HG03108 (cell line): Measurements from ENCODE around the gene OR13C4.
"Not testable (repeated sequence)": the region's sequence is repeated elsewhere in the genome, so short reads cannot be mapped to it uniquely, and the experiment has no call there.

Source experiments
- ATAC-seq: cut with Tn5 transposase; IDR thresholded peaks from one replicate; pipeline ENCODE4 v1.9.1; 2021; ENCODE audit warnings: moderate library complexity; ENCODE audit not compliant: unreplicated experiment

Gene OR13C4

DNA sequence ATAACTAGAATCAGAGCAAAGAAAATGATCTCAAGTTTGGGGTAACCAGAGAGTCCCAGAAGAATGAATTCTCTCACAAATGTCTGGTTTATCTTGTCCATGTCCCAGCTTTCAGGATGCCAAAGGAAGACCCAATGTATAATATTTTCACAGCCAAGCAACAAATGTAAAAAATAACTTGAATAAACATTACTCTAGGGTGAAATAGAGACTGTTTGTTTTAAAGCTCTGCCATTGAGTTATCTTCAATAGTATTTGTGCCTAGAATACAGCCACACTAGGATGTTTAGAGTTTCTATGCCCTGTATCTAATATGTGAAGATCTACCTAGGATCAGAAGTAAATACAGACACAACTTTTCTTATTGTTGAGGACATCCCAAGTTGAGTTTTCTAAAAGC lies at the start of gene OR13C4:
Gene OR13C4, minus strand, starts transcription at position 101 of the 400 bp plus-strand sequence. Its CDS starts 0 bp downstream, at position 101.
- no peak for ATAC-seq

DNA sequence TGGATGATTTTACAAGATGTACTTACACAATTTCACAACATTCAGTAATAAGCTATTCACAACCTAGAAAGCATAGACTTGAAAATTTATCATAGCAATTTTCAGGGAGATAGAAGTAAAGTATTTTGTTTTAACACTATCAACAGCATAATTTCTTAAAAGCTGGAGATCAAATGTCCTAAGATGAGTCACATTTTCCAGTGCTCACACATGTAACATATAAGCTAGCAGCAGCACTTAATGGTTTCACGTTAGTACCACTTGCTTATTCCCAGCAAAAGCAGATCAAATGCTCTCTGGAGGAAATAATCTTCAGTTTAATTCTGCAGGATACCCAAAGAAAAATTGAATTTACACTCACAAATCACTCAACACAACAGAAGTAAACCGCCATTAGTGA lies 48.4 kb upstream of the OR13C4 start:
- no peak for ATAC-seq

DNA sequence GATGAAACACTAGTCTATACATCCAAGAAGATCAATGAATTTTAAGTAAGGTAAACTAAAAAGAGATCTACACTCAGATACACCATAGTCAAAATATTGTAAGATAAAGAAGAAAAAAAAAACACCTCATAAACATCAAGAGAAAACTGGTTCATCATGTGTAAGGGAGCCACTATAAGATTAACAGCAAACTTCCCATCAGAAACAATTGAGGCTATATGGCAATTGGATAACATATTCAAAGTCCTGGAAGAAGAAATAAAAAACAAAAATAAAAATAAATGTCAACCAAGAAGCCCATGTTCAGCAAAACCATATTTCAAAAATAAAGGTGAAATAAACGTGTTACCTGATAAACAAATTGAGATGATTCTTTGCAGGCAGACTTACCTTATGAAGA lies 45.6 kb upstream of the OR13C4 start:
- ATAC-seq: no peak

DNA sequence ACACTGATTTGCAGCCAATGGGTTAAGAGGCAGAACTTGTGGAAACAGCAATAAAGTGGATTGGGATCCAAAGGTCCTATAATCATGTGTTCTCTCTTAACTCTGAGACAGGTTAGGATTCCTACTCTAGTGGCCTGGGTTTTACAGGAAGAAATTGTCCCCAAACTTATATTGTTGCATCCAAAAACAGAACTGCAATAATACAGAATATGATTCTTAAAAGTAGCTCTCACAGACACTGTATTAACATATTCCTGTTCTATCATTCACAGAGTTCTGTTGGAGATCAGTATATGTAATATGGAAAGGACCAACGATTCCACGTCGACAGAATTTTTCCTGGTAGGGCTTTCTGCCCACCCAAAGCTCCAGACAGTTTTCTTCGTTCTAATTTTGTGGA lies 41.9 kb upstream of the OR13C4 start, which contains the start of gene OR13C8:
Gene OR13C8, plus strand, starts transcription at position 301 of the 400 bp plus-strand sequence. Its CDS starts 0 bp downstream, at position 301.
- ATAC-seq: no peak

DNA sequence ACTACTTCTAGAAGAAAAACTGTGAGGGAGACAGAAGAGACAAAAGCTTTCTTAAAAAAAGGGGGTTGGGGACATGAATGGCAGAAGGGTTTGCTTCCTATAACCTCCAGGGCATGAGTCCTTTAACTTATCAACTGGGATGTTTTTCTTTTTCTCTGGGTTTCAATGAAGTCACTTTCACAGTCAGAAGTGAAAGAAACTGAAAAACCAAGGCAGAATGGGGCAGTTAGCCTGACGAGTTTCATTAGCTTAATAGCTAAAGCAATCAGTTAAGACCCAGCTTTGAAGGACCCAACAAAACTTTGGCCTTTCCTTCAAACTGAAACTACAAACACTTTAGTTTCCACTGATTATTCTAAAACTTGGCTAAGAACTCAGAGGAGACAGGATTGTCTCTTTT lies 37.3 kb upstream of the OR13C4 start:
- no peak for ATAC-seq

DNA sequence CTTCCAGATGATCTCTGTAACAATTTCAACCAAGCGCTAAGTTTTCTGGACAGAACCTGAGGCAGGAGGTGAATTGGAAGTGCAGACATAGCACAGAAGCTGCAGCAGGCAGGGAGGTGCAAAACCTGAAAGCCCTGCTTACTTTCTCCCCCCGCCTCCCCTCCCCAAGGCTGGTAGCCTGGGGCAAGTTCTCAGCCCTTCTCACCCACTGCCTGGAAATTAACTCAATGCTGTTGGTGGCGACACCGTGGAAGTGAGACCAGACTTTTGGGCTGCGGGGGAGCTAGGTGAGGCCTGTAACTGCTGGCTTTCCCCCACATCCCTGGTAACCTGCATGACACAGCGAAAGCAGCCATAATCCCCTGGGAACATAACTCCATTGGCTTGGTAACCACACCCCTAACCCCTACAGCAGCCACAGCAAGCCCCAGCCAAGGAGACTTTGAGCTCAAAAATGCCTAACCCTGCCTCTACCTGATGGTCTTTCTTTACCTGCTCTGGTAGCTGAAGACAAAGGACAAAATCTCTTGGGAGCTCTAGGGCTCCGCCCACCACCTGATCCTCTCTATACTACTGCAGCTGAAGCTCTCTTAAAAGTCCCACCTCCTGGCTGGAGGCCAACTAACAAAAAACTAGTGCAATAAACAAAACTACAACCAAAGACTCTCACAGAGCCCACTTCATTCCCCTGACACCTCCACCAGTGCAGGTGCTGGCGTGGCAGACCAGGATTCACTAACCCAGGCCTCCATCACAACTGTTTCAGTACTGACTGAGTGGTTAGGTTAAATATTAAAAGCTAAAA lies 30.0 kb upstream of the OR13C4 start:
- ATAC-seq: no peak

DNA sequence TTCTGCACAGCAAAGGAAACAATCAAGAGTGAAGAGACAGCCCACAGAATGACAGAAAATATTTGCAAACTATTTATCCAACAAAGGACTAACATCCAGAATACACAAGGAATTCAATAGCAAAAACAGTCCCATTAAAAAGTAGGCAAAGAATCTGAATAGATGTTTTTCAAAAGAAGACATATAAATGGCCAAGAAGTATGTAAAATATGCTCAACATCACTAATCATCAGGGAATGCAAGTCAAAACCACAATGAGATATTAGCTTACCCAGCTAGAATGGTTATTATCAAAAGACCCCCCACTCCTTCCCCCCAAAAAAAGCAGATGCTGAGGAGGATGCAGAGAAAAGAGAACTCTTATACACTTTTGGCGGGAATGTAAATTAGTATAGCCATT lies 28.5 kb upstream of the OR13C4 start:
- ATAC-seq: no peak

DNA sequence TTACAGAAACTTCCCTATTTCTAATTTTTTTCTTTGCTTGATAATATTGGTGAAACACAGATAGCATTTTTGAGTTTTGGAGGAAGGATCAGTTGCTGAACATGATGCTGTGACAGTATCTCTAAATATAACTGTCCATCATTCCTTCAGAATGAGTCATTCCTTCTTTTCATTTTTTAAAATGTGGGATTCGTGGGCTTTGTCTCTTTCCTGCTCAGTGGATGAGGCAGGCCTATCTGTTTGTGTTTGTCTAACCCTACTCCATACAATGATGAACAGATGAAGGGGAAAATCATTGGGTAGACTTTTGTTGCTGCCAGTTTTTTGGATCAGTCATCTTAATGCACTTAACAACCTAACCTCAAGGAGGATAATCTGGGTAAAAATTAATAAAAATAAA lies 26.3 kb upstream of the OR13C4 start:
- no peak for ATAC-seq

DNA sequence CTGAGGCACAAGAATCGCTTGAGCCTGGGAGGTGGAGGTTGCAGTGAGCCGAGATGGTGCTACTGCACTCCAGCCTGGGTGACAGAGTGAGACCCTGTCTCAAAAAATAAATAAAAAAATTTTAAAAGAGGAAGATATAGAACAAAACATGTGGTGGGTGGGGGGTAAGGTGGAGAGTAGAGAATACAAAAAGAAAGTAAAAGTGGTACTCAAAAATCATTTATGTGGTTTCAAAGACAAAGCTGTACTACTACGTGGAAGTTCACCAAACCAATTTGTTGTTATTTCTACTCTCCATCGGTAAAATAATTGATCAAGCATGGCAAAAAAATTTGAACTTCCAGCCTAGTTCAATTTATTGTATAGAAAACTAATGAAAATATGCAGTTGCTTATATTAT lies 17.6 kb upstream of the OR13C4 start:
- no peak for ATAC-seq

DNA sequence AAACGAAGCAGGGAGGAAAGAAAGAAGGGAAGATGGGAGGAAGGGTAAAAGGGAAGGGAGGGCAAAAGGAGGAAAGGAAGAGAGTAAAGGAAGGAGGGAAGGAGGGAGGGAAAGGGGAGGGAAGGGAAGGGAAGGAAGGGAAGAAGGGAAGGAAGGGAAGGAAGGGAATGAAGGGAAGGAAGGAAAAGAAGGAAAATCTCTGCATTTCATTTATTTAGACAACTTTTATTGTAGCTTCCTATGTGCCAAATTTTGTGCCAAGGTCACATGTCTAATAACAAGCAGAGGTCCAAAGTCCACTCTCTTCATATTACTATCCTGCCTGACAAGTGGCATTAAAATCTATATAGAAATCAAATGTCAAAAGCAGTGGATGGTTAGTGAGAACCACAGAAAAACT lies 12.3 kb upstream of the OR13C4 start:
- no peak for ATAC-seq

DNA sequence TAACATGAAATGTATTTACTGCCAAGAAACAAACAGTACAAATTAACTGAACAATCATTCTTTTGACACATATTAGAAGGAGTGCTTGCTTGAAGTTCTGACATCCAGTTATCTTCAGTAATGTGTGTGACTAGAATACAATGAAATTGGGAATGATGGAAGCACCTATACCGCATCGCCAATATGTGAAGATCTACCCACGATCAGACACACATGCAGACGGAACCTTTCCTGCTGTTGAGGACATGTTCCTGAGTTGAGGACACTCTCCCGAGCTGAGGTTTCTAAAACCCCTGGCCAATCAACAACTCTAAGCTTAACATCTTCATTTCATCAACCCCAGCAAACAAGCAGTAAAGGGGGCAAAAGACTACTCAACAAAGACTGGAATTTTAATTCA lies 9.7 kb upstream of the OR13C4 start, which contains the start of gene OR13C3:
Gene OR13C3, minus strand, starts transcription at position 101 of the 400 bp plus-strand sequence. CDS start 133 bp downstream, outside the sequence.
- ATAC-seq: no peak

DNA sequence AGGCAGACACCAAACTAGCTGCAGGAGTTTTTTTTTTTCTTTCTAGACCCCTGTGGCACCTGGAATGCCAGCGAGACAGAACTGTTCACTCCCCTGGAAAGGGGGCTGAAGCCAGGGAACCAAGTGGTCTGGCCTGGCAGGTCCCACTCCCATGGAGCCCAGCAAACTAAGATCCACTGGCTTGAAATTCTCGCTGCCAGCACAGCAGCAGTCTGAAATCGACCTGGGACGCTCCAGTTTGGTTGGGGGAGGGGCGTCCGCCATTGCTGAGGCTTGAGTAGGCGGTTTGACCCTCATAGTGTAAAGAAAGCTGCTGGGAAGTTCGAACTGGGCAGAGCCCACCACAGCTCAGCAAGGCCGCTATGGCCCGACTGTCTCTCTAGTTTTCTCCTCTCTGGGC lies 6.8 kb downstream of the OR13C4 start:
- not testable (repeated sequence) for ATAC-seq

DNA sequence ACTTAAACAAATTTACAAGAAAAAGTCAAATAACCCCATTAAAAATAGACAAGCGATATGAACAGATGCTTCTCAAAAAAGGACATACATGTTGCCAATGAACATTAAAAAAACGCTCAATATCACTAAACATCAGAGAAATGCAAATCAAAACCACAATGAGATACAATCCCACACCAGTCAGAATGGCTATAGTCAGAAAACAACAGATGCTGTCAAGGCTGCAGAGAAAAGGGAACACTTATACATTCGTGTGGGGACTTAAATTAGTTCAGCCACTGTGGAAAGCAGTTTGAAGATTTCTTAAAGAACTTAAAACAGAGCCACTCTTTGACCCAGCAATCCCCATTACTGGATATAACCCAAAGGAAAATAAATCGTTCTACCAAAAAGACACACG lies 12.1 kb downstream of the OR13C4 start:
- no peak for ATAC-seq

DNA sequence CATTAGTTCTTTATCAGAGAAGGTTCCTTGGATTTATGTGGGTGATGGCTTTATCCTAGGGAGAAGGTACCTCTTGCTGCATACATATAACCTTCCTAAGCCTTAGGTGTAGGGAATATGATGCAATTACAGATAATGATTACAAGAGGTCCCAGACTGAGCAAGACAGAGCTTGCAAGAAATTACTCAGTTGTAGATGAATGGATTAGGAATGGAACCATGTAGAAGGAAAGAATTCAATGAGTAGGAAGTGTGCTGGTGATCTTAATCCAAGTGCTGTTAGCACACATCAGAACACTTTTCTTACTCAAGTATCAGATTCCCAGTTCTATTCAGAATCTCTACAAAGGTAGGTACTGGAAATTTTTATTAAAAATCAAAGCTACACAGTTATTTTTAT lies 20.4 kb downstream of the OR13C4 start:
- ATAC-seq: no peak

DNA sequence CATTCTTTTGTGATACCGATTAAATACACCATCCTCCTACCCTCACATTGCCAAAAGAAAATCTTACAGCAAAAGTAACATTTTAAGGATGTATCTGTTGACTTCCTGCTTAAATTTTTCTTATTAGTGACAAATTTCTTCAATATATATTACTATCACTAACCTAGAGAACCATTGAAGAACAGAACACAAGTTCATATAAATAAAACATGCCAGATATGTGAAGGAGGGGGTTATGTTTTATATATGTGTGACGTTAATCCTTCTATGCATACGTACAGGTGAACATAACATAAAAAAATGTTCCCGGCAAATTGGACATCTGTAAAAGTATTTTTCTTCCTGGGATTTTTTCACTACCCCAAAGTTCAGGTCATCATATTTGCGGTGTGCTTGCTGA lies 23.0 kb downstream of the OR13C4 start, which contains the start of gene OR13F1:
Gene OR13F1, plus strand, starts transcription at position 301 of the 400 bp plus-strand sequence. Its CDS starts 0 bp downstream, at position 301.
- no peak for ATAC-seq

DNA sequence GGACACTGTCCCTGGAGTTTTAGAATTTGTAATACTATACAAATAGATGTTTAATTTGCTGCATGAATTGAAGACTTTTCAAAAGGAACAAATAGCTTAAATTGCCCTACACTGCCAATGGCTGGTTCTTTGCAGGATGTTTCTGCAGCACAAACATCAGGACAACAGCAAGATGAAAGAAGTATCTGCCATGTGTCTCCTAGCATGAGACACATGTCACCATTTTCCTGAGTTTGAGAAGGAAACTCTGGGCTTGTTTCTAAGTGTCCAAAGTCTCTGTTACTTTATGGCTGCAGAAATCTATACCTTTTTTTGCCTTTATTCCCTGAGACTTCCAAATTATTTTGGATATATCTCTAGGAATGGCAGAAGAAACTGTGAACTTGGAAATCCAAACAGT lies 23.6 kb downstream of the OR13C4 start:
- ATAC-seq: no peak

DNA sequence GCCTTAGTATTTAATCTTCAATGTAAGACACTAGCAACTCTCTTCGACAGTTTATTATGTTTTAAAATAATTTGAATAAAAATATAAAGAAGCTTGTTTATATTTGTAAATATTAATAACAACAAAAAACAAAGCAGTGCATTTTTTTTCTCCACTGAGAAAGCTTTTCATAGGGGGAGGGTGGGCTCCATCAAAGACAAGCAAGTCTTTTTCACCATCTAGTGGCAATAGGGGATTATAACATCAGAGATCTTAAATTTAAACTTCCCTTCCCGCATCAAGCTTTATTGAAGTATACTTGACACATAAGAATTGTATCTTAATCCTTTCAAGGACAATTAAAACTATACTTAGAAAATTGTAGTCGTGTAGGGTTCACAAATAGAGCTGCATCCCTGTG lies 32.2 kb downstream of the OR13C4 start:
- no peak for ATAC-seq

DNA sequence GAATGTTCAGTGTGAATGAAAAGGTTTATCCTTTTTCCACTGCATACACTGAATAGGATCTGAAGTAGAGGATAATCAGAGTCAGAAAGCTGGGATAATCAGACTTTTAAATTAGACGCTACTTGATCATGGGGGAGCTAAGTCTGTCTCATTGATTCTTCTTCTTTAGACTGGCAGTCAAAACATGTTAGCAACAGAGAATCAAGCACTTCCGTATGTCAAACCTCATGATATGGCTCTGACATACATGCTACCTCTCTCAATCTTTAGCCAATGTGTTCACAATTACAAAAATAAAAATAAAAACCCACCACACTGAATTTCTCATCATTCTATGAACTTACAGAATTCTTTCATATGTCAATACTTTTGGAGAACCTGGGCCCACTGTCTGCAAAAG lies 42.0 kb downstream of the OR13C4 start:
- ATAC-seq: no peak

DNA sequence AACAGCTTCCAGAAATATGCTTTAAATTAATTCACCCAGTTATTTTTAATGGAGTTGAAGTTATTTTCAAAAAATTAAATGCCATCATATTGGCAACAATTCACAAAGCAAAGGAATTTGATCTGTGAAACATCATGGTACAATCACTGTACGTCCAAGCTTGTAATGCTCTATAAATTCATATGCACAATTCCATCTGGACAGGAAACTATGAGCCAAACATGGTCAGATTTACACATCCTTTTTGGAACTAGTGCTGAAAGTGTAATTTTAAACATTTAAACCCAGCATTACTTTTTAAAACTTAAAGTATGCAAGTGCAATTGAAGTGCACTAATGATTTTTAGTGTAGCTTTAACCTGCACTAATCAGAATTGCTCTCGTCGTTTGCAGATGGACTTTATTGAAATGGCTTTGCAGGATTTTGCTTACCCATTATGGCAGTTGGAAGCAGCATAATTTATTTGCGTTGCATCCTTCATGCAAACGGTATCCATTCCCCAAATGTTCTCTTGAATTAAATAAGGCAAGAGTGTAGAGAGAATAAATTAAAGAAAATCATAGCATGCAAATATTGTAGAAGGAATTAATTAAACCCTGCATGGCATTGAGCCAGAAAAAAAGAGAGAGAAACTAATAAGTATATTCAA lies 44.0 kb downstream of the OR13C4 start:
- ATAC-seq: no peak
